ENCODE data around the gene EXOC8.
"Not testable (repeated sequence)": the region's sequence is repeated elsewhere in the genome, so short reads cannot be mapped to it uniquely, and the experiment has no call there.

Gene EXOC8

GRCh38 chr1:231351816-231352215, 14.2 kb upstream of the EXOC8 start:
- no peak for DNase-seq

- DNase-seq, result not testable (repeated sequence)
These were observed 11.2 kb upstream of the EXOC8 start for GRCh38 chr1:231348856-231349255.

GRCh38 chr1:231348442-231348841, 10.8 kb upstream of the EXOC8 start:
- DNase-seq, result no peak

- DNase-seq, result no peak
These were observed 10.3 kb upstream of the EXOC8 start for GRCh38 chr1:231347961-231348360.

- DNase-seq, result no peak
These were observed 2.8 kb upstream of the EXOC8 start for GRCh38 chr1:231340328-231341013.

- DNase-seq, result no peak
These were observed 847 bp upstream of the EXOC8 start, which contains the start of gene SPRTN for GRCh38 chr1:231338270-231339128. Gene SPRTN, plus strand, starts transcription at chr1:231338293. Its CDS starts 91 bp downstream, at chr1:231338384.

GRCh38 chr1:231337043-231337471, 595 bp downstream of the EXOC8 start:
- no peak for DNase-seq

GRCh38 chr1:231335663-231336602, 1.7 kb downstream of the EXOC8 start:
- no peak for DNase-seq

- no peak for DNase-seq
These were observed 2.7 kb downstream of the EXOC8 start for GRCh38 chr1:231334952-231335351.

GRCh38 chr1:231334079-231334666, 3.5 kb downstream of the EXOC8 start:
- no peak for DNase-seq

GRCh38 chr1:231332761-231333160, 4.9 kb downstream of the EXOC8 start:
- no peak for DNase-seq

- DNase-seq, result no peak
These were observed 8.2 kb downstream of the EXOC8 start for GRCh38 chr1:231329483-231329882.

- no peak for DNase-seq
These were observed 10.0 kb downstream of the EXOC8 start for GRCh38 chr1:231327617-231328016.

- no peak for DNase-seq
These were observed 11.4 kb downstream of the EXOC8 start for GRCh38 chr1:231326248-231326647.

GRCh38 chr1:231324660-231325059, 13.0 kb downstream of the EXOC8 start:
- DNase-seq, result no peak

GRCh38 chr1:231322880-231323530, 14.6 kb downstream of the EXOC8 start:
- DNase-seq, result no peak

- no peak for DNase-seq
These were observed 18.6 kb downstream of the EXOC8 start for GRCh38 chr1:231319080-231319479.

- DNase-seq, result no peak
These were observed 19.1 kb downstream of the EXOC8 start for GRCh38 chr1:231318568-231318967.

GRCh38 chr1:231318015-231318355, 19.7 kb downstream of the EXOC8 start:
- no peak for DNase-seq

GRCh38 chr1:231317306-231318014, 20.2 kb downstream of the EXOC8 start:
- DNase-seq, result no peak

- peak; percentile 25 for DNase-seq
These were observed 21.8 kb downstream of the EXOC8 start for GRCh38 chr1:231315887-231316286.
